Endothelial cell (in vitro differentiated cells): Measurements from ENCODE around the gene GMDS. TPM values are rescaled to one million over a fixed set of nuclear protein-coding genes. Genes with fewer than 3 reads are reported as not detected.

Experiments
- DNase-seq: peaks from one replicate; pipeline ENCODE4 v3.0.0; 2021; ENCODE audit warnings: low spot score
- H3K27ac Mint-ChIP-seq: one replicate; pipeline ENCODE4 v1.8.0; 2021; ENCODE audit warnings: mixed read lengths, inconsistent platforms; ENCODE audit not compliant: unreplicated experiment
- H3K27me3 Mint-ChIP-seq: one replicate; pipeline ENCODE4 v1.8.0; 2021; ENCODE audit warnings: mild to moderate bottlenecking, moderate library complexity, mixed read lengths, inconsistent platforms; ENCODE audit not compliant: unreplicated experiment
- H3K36me3 Mint-ChIP-seq: one replicate; pipeline ENCODE4 v1.8.0; 2021; ENCODE audit warnings: mild to moderate bottlenecking, low read depth, mixed read lengths, inconsistent platforms; ENCODE audit not compliant: unreplicated experiment
- H3K4me1 Mint-ChIP-seq: one replicate; pipeline ENCODE4 v1.8.0; 2021; ENCODE audit warnings: mild to moderate bottlenecking, mixed read lengths, inconsistent platforms; ENCODE audit not compliant: unreplicated experiment
- H3K4me3 Mint-ChIP-seq: one replicate; pipeline ENCODE4 v1.8.0; 2021; ENCODE audit warnings: mild to moderate bottlenecking, mixed read lengths, inconsistent platforms; ENCODE audit not compliant: unreplicated experiment
- H3K9me3 Mint-ChIP-seq: one replicate; pipeline ENCODE4 v1.8.0; 2021; ENCODE audit warnings: mixed read lengths, inconsistent platforms; ENCODE audit not compliant: unreplicated experiment
- CTCF ChIP-seq: fragments of 200-600 bp; sonication (generic); IDR thresholded peaks from one replicate; pipeline ENCODE4 v1.5.0; 2021; ENCODE audit warnings: antibody characterized with exemption; ENCODE audit not compliant: unreplicated experiment
- total RNA-seq: library from RNA; stranded (reverse); fragmentation: NEBNext Ultra II Directional; extraction: Animal tissue kit (Norgen Biotek cat#: 25700); gene quantifications from one replicate; pipeline ENCODE4 v1.2.1, GENCODE V29; 2021; ENCODE audit not compliant: unreplicated experiment

GMDS gene
- total RNA-seq, 1 donor from 2014 or later = 36.0 TPM

DNA sequence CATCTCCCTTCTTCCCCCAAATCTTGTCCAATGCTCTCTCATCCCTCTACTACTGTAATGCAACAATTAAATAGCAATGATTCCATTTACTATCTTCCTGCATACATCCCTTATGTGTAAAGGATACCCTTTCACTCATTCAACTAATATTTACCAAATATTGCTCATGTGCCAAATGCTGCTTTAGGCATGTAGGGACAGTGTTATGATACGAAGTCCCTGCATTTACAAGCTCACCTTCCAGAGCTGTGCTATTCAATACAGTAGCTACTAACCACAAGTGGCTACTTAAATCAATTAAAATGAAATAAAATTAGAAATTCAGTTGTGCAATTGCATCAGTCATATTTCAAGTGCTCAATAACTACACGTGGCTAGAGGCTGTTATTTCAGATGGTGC is 41.1 kb downstream of the GMDS start:
- H3K4me3 Mint-ChIP-seq = no peak overlapping the region
- TF ChIP-seq CTCF = no peak

GRCh38 chr6:2203264-2203663 is 42.1 kb downstream of the GMDS start:
- H3K27me3 Mint-ChIP-seq = no peaks in the 10 kb centered on the region
- H3K4me1 Mint-ChIP-seq = no peaks in the 10 kb centered on the region
- no peak for DNase-seq
- H3K36me3 Mint-ChIP-seq = peaks cover 6% of the 10 kb centered on the region
- no peak overlapping the region for H3K4me3 Mint-ChIP-seq
- H3K27ac Mint-ChIP-seq = no peak overlapping the region
- TF ChIP-seq CTCF = no peak
- no peaks in the 10 kb centered on the region for H3K9me3 Mint-ChIP-seq

More for the DNA sequence above, 41.1 kb downstream of the GMDS start:
- peaks cover 6% of the 10 kb centered on the region for H3K36me3 Mint-ChIP-seq
- no peaks in the 10 kb centered on the region for H3K4me1 Mint-ChIP-seq
- no peaks in the 10 kb centered on the region for H3K27me3 Mint-ChIP-seq
- H3K27ac Mint-ChIP-seq = no peak overlapping the region
- DNase-seq = no peak
- no peaks in the 10 kb centered on the region for H3K9me3 Mint-ChIP-seq

DNA sequence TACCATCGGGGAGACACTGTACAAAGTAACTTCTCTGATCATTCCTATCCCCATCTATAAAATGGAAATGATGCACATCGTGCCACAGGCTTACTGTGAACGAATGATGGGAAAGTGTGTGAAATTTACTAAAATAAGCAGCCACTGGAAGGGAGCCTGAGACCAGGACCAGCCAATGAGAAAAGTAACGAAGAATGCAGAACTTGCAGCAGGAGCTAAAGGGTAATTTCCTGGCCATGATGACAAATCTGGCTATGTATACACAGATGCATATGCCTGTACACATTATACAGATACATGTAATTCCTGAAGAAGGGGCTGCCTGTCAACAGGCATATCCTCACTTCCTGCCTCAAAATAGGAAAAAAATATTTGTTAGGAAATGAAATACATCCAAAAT is 47.4 kb downstream of the GMDS start:
- no peak overlapping the region for H3K4me3 Mint-ChIP-seq
- peaks cover 12% of the 10 kb centered on the region for H3K4me1 Mint-ChIP-seq
- no peak for TF ChIP-seq CTCF
- no peak for DNase-seq
- no peak overlapping the region for H3K27ac Mint-ChIP-seq
- H3K36me3 Mint-ChIP-seq = no peaks in the 10 kb centered on the region
- H3K9me3 Mint-ChIP-seq = no peaks in the 10 kb centered on the region
- H3K27me3 Mint-ChIP-seq = peaks cover 1% of the 10 kb centered on the region

DNA sequence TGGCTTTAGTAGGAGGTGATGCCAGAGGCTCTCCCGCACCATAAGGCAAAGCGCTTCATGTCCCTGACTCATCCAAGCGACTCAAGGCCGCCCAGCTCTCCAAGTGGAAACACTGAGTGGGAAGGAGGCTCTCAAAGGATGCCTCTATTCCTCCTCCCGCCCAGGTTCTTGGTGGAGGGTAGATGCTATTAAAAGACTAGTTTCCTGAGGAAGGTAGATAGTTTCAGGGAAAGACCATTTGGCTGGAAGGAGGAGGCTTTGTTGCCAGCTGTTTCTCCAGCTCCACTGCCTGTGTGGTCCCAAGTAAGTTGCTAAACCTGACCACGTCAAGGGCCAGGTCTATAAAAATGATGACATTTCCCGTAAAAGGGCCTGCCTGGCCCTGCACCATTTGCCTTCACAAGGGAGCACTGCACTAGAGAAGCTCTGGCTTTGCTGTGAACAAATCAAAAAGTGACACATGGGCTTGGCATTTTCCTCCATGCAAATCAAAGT is 48.2 kb downstream of the GMDS start:
- H3K36me3 Mint-ChIP-seq = no peaks in the 10 kb centered on the region
- no peak overlapping the region for H3K4me3 Mint-ChIP-seq
- H3K9me3 Mint-ChIP-seq = no peaks in the 10 kb centered on the region
- H3K27ac Mint-ChIP-seq = no peak overlapping the region
- TF ChIP-seq CTCF = no peak
- peaks cover 1% of the 10 kb centered on the region for H3K27me3 Mint-ChIP-seq
- peaks cover 12% of the 10 kb centered on the region for H3K4me1 Mint-ChIP-seq
- DNase-seq = no peak

- no peaks in the 10 kb centered on the region for H3K36me3 Mint-ChIP-seq
- TF ChIP-seq CTCF = peak; percentile 78
- no peak overlapping the region for H3K27ac Mint-ChIP-seq
- H3K27me3 Mint-ChIP-seq = peaks cover 1% of the 10 kb centered on the region
- H3K9me3 Mint-ChIP-seq = no peaks in the 10 kb centered on the region
- DNase-seq = peak; percentile 42
- no peak overlapping the region for H3K4me3 Mint-ChIP-seq
- peaks cover 12% of the 10 kb centered on the region for H3K4me1 Mint-ChIP-seq
Observed at GRCh38 chr6:2196079-2196679, 49.2 kb downstream of the GMDS start.
